GM18519 (cell line): Measurements from ENCODE around the gene THEMIS2.
"Not testable (repeated sequence)": the region's sequence is repeated elsewhere in the genome, so short reads cannot be mapped to it uniquely, and the experiment has no call there.

Source experiments
- ATAC-seq: cut with Tn5 transposase; IDR thresholded peaks from one replicate; pipeline ENCODE4 v1.9.1; 2021; ENCODE audit warnings: mild to moderate bottlenecking, moderate library complexity; ENCODE audit not compliant: unreplicated experiment, low FRiP score

Gene THEMIS2

GRCh38 chr1:27862671-27863537, 9.4 kb upstream of the THEMIS2 start:
- ATAC-seq: no peak

DNA sequence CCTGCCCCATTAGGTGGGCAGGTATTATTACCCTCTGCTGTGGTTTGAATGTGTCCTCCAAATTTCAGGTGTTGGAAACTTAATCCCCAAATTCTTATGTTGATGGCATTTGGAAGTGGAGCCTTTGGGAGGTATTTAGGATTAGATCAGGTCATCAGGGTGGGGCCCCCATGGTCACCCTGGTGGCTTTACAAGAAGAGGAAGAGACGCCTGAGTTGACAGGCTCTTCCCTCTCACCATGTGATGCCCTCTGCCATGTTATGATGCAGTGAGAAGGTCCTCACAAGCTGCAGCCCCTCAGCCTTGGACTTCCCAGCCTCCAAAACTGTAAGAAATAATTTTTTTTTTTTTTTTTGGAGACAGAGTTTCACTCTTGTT, 8.8 kb upstream of the THEMIS2 start:
- ATAC-seq: no peak

- ATAC-seq: no peak
These were observed 8.0 kb upstream of the THEMIS2 start for GRCh38 chr1:27864264-27864895.

- ATAC-seq: no peak
These were observed 6.5 kb upstream of the THEMIS2 start for GRCh38 chr1:27865821-27866220.

GRCh38 chr1:27868556-27868931, 3.8 kb upstream of the THEMIS2 start:
- no peak for ATAC-seq

- ATAC-seq: no peak
These were observed 3.2 kb upstream of the THEMIS2 start for GRCh38 chr1:27868932-27869718.

- no peak for ATAC-seq
These were observed 2.6 kb upstream of the THEMIS2 start for GRCh38 chr1:27869719-27870085.

- not testable (repeated sequence) for ATAC-seq
These were observed 1.3 kb upstream of the THEMIS2 start for GRCh38 chr1:27871076-27871475.

- no peak for ATAC-seq
These were observed 633 bp downstream of the THEMIS2 start for GRCh38 chr1:27872802-27873551.

DNA sequence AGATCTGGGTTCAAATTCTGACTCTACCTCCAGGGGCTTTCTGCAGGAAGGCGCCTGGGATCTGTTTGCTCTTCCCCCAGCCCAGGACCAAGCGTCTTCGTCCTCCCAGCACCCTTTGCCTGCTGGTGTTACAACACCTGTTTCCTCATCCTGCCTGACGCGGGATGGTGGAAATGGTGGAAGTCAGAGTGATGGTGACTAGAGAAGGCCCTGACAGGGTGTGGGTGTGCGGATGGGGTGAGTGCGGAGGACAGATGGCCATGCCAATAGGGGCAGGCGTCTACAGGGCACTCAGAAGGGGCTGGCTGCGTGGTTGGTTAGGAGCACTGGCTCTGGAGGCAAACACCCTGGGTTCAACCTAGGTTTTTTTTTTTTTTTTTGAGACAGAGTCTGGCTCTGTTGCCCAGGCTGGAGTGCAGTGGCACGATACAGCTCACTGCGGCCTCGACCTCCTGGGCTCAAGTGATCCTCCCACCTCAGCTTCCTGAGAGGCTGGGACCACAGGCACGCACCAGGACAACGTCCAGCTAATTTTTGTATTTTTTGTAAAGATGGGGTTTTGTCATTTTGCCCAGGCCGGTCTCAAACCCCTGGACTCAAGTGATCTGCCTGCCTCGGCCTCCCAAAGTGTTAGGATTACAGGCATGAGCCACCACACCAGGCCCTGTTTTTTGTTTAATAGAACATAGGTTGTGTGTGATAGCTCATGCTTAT, 1.5 kb downstream of the THEMIS2 start:
- ATAC-seq: no peak

DNA sequence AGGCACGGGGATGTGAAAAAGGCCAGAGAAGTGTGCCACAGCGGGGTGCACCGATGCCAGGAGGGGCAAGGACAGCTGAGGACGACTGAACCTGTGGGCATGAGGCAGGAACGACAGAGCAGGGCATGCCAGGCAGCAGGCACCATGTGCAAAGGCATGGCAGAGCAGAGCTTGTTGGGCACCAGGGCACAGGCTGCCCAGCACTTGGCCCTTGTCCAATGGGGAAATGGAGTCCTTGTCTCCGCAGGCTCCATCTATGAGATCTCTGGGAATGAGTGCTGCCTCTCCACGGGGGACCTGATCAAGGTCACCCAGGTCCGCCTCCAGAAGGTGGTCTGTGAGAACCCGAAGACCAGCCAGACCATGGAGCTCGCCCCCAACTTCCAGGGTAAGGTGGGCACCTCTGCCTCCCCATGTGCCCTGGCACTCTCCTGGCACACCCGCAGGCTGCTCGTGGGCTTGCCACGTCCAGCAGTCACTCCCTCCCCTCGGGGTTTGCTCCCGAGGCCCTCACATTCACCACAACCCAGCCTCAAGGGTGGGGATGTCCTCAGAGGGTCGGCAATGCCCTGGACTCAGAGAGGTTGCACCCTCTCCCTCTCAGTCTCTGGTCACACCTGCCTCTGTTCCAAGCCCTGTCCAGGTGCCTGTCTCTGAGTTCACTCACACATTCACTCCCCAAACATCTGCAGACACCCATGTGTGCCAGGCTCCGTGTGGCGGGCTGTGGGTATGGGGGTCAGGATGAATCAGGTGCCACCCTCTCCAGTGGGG, 4.2 kb downstream of the THEMIS2 start:
- ATAC-seq: no peak

DNA sequence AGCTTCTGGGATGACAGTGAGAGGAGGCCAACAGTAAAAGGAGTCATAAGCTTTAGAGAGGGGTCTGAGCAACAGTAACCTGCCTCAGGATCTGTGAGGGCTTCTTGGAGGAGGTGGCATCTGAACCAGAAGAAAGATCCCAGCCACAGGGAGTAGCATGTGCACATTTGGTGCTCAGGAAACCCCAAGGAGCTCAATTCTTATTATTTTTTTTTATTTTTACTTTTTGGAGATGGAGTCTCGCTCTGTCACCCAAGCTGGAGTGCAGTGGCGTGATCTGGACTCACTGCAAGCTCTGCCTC, 4.7 kb downstream of the THEMIS2 start:
- ATAC-seq: no peak

- ATAC-seq: no peak
These were observed 5.7 kb downstream of the THEMIS2 start for GRCh38 chr1:27878039-27878438.

GRCh38 chr1:27878787-27879335, 6.5 kb downstream of the THEMIS2 start:
- ATAC-seq: no peak

GRCh38 chr1:27879374-27880082, 7.2 kb downstream of the THEMIS2 start:
- no peak for ATAC-seq

- ATAC-seq: no peak
These were observed 10.2 kb downstream of the THEMIS2 start for GRCh38 chr1:27882543-27882903.

DNA sequence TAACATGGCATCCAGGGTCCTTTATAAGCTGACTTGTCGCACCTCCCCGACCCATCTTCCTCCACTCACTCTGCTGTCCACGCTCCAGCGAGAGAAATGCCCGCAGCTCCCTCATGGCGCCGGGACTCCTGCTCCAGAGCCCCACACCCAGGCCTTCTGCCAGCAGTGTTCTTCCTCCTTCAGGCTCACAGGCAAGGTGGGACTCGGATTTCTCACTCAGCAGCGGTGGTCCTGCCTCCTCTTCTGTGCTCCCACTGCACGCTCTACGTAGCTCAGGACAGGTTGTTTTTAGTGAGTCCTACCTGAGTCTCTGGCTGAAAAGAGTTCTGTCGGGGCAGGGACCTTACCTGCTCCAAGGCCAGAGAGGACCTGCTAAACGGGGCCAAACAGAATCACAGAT, 11.2 kb downstream of the THEMIS2 start:
- ATAC-seq: no peak

GRCh38 chr1:27884006-27884954, 11.9 kb downstream of the THEMIS2 start:
- ATAC-seq: no peak
